GM15510 (cell line): ENCODE results near the gene SPIRE2.

Experiments
- POLR2A ChIP-seq: IDR thresholded peaks from 3 replicates; pipeline ENCODE4 v1.6.1; 2011; ENCODE audit warnings: borderline replicate concordance; ENCODE audit not compliant: insufficient read length; ENCODE audit errors: extremely low read depth

The SPIRE2 gene

GRCh38 chr16:89828199-89828869, at the start of gene SPIRE2:
Gene SPIRE2, plus strand, starts transcription at chr16:89828475. Its CDS starts 76 bp downstream, at chr16:89828551.
- TF ChIP-seq POLR2A, result no peak

GRCh38 chr16:89779231-89779908, 48.9 kb upstream of the SPIRE2 start:
- TF ChIP-seq POLR2A, result no peak

- TF ChIP-seq POLR2A, result no peak
Observed at GRCh38 chr16:89779909-89780305, 48.4 kb upstream of the SPIRE2 start.

GRCh38 chr16:89782489-89782888, 45.8 kb upstream of the SPIRE2 start:
- TF ChIP-seq POLR2A, result no peak

GRCh38 chr16:89784406-89784805, 43.9 kb upstream of the SPIRE2 start:
- TF ChIP-seq POLR2A, result no peak

- no peak for TF ChIP-seq POLR2A
Observed at GRCh38 chr16:89785523-89786155, 42.6 kb upstream of the SPIRE2 start.

GRCh38 chr16:89786474-89787364, 41.6 kb upstream of the SPIRE2 start:
- no peak for TF ChIP-seq POLR2A

GRCh38 chr16:89787365-89787805, 40.9 kb upstream of the SPIRE2 start:
- TF ChIP-seq POLR2A, result no peak

GRCh38 chr16:89791278-89791995, 36.8 kb upstream of the SPIRE2 start:
- no peak for TF ChIP-seq POLR2A

GRCh38 chr16:89793955-89794354, 34.3 kb upstream of the SPIRE2 start:
- no peak for TF ChIP-seq POLR2A

- TF ChIP-seq POLR2A, result no peak
Observed at GRCh38 chr16:89795676-89796075, 32.6 kb upstream of the SPIRE2 start.

- TF ChIP-seq POLR2A, result no peak
Observed at GRCh38 chr16:89796104-89796503, 32.2 kb upstream of the SPIRE2 start.

GRCh38 chr16:89798126-89798525, 30.1 kb upstream of the SPIRE2 start:
- TF ChIP-seq POLR2A, result no peak

GRCh38 chr16:89798832-89799370, 29.4 kb upstream of the SPIRE2 start:
- TF ChIP-seq POLR2A, result no peak
